ENCODE measurements around the gene RNF157. TPM values are rescaled to one million over a fixed set of nuclear protein-coding genes. Genes with fewer than 3 reads are reported as not detected.
A peak's percentile ranks its signal among the peaks of the same experiment; 100 is the strongest.

RNF157 gene
- total and polyA plus RNA-seq, 2 of the 13 experiments (the other 11 are each of a cell fraction or from before 2014, with no cell fraction given): 0.44 to 1.5 TPM

DNA sequence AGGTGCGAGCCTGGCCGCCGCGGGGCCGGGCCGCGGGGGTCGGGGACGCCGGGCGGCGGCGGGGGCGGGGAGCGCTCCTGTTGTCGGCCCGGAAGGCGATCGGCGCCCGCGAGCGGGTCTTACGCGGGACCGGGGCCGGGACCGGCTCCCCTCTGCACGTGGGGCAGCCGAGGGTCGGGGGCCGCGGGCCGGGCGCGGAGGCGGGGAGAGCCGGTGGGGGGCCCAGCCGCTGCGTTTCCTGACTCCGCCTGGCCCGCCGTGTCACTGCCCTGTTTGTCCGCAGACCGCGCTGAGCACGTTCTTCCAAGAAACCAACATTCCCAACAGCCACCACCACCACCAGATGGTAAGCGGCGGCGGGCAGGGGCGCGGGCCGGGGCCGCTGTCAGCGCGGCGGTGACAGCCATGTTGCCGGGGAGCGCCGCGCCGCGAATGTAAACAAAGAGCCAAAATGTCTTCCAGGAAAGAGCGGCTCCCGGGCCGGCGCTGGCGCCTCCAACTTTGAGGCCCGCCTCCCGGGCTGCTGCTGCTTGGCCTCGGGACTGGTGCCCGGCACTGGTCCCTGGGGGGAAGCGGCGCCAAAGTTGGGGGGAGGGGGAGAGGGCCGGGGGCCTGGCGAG is 25.4 kb upstream of the RNF157 start (continued):
- TF ChIP-seq, protein P1, sequence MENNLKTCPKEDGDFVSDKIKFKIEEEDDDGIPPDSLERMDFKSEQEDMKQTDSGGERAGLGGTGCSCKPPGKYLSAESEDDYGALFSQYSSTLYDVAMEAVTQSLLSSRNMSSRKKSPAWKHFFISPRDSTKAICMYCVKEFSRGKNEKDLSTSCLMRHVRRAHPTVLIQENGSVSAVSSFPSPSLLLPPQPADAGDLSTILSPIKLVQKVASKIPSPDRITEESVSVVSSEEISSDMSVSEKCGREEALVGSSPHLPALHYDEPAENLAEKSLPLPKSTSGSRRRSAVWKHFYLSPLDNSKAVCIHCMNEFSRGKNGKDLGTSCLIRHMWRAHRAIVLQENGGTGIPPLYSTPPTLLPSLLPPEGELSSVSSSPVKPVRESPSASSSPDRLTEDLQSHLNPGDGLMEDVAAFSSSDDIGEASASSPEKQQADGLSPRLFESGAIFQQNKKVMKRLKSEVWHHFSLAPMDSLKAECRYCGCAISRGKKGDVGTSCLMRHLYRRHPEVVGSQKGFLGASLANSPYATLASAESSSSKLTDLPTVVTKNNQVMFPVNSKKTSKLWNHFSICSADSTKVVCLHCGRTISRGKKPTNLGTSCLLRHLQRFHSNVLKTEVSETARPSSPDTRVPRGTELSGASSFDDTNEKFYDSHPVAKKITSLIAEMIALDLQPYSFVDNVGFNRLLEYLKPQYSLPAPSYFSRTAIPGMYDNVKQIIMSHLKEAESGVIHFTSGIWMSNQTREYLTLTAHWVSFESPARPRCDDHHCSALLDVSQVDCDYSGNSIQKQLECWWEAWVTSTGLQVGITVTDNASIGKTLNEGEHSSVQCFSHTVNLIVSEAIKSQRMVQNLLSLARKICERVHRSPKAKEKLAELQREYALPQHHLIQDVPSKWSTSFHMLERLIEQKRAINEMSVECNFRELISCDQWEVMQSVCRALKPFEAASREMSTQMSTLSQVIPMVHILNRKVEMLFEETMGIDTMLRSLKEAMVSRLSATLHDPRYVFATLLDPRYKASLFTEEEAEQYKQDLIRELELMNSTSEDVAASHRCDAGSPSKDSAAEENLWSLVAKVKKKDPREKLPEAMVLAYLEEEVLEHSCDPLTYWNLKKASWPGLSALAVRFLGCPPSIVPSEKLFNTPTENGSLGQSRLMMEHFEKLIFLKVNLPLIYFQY (CRISPR knock-in tag; IDR thresholded peaks at IDR 0.05; ENCODE audit: borderline replicate concordance): peak; percentile 45; the same call in 1 of the 2 replicates
- TF ChIP-seq ZNF775 (CRISPR knock-in tag; IDR thresholded peaks at IDR 0.05; ENCODE audit: borderline replicate concordance) (no peak), SAFB2 (CRISPR knock-in tag; IDR thresholded peaks at IDR 0.05; ENCODE audit: borderline replicate concordance, low read depth) (0 out of 2 replicates have a peak, but pooled peaks have one; percentile 12), NFE2L1 (CRISPR knock-in tag; IDR thresholded peaks at IDR 0.05; ENCODE audit: borderline replicate concordance) (no peak), ZNF556 (CRISPR knock-in tag; IDR thresholded peaks at IDR 0.05; ENCODE audit: borderline replicate concordance) (no peak), ZNF547 (CRISPR knock-in tag; IDR thresholded peaks at IDR 0.05) (peak; percentile 25), CBX5 (CRISPR knock-in tag; IDR thresholded peaks at IDR 0.05; ENCODE audit: borderline replicate concordance) (no peak), ZBTB38 (CRISPR knock-in tag; IDR thresholded peaks at IDR 0.05) (0 out of 2 replicates have a peak, but pooled peaks have one; percentile 52), GLI4 (CRISPR knock-in tag; IDR thresholded peaks at IDR 0.05; ENCODE audit: borderline replicate concordance) (no peak), RBM39 (IDR thresholded peaks at IDR 0.05; ENCODE audit: low read depth, low read length, poor library complexity, severe bottlenecking) (no peak), MATR3 (CRISPR knock-in tag; IDR thresholded peaks at IDR 0.05) (no peak), ZNF616 (CRISPR knock-in tag; IDR thresholded peaks at IDR 0.05; ENCODE audit: low read depth) (0 out of 2 replicates have a peak, but pooled peaks have one; percentile 56), ZNF205 (CRISPR knock-in tag; IDR thresholded peaks at IDR 0.05) (no peak), ZNF33B (CRISPR knock-in tag; IDR thresholded peaks at IDR 0.05) (no peak), HOXD1 (CRISPR knock-in tag; IDR thresholded peaks at IDR 0.05) (peak; percentile 47; the same call in 1 of the 2 replicates), ZNF761 (CRISPR knock-in tag; conservative IDR thresholded peaks at IDR 0.05) (0 out of 2 replicates have a peak, but pooled peaks have one; percentile 46), MBNL3 (CRISPR knock-in tag; conservative IDR thresholded peaks at IDR 0.05) (no peak), HDAC2 (CRISPR knock-in tag; IDR thresholded peaks at IDR 0.05) (peak; percentile 20; the same call in 1 of the 2 replicates)
- TF ChIP-seq, protein P2, sequence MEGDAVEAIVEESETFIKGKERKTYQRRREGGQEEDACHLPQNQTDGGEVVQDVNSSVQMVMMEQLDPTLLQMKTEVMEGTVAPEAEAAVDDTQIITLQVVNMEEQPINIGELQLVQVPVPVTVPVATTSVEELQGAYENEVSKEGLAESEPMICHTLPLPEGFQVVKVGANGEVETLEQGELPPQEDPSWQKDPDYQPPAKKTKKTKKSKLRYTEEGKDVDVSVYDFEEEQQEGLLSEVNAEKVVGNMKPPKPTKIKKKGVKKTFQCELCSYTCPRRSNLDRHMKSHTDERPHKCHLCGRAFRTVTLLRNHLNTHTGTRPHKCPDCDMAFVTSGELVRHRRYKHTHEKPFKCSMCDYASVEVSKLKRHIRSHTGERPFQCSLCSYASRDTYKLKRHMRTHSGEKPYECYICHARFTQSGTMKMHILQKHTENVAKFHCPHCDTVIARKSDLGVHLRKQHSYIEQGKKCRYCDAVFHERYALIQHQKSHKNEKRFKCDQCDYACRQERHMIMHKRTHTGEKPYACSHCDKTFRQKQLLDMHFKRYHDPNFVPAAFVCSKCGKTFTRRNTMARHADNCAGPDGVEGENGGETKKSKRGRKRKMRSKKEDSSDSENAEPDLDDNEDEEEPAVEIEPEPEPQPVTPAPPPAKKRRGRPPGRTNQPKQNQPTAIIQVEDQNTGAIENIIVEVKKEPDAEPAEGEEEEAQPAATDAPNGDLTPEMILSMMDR (CRISPR knock-in tag; IDR thresholded peaks at IDR 0.05): no peak; the same call in 1 of the 2 replicates
- TF ChIP-seq, protein P3, sequence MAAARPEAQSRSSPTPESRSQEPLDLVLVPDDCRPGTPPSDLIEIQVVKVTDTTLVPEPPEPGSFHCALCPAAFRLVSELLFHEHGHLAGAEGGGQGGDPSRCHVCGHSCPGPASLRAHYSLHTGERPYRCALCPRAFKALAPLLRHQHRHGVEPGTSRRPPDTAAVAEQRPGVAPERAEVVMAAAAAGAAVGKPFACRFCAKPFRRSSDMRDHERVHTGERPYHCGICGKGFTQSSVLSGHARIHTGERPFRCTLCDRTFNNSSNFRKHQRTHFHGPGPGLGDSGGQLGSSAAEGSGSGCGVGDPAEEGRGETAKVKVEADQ (CRISPR knock-in tag; IDR thresholded peaks at IDR 0.05; ENCODE audit: borderline replicate concordance): no peak
- TF ChIP-seq, protein P4, sequence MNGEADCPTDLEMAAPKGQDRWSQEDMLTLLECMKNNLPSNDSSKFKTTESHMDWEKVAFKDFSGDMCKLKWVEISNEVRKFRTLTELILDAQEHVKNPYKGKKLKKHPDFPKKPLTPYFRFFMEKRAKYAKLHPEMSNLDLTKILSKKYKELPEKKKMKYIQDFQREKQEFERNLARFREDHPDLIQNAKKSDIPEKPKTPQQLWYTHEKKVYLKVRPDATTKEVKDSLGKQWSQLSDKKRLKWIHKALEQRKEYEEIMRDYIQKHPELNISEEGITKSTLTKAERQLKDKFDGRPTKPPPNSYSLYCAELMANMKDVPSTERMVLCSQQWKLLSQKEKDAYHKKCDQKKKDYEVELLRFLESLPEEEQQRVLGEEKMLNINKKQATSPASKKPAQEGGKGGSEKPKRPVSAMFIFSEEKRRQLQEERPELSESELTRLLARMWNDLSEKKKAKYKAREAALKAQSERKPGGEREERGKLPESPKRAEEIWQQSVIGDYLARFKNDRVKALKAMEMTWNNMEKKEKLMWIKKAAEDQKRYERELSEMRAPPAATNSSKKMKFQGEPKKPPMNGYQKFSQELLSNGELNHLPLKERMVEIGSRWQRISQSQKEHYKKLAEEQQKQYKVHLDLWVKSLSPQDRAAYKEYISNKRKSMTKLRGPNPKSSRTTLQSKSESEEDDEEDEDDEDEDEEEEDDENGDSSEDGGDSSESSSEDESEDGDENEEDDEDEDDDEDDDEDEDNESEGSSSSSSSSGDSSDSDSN (CRISPR knock-in tag; IDR thresholded peaks at IDR 0.05): peak; percentile 26; the same call in 1 of the 2 replicates
